ENCODE measurements around the gene ST8SIA4.

The ST8SIA4 gene

GRCh38 chr5:100903039-100903887 lies at the start of gene ST8SIA4:
TSS of gene ST8SIA4 (minus strand) at chr5:100903282. CDS start at chr5:100902955, 327 bp downstream.
- no peak for DNase-seq

- no peak for DNase-seq
These were observed 47.9 kb upstream of the ST8SIA4 start for GRCh38 chr5:100950985-100951384.

GRCh38 chr5:100913298-100913697 lies 10.2 kb upstream of the ST8SIA4 start:
- DNase-seq, result no peak

GRCh38 chr5:100909034-100909433 lies 6.0 kb upstream of the ST8SIA4 start:
- DNase-seq, result no peak

- no peak for DNase-seq
These were observed 2.3 kb upstream of the ST8SIA4 start for GRCh38 chr5:100905259-100905914.

GRCh38 chr5:100904259-100904861 lies 1.3 kb upstream of the ST8SIA4 start:
- no peak for DNase-seq

GRCh38 chr5:100902440-100903038 lies 543 bp downstream of the ST8SIA4 start:
- no peak for DNase-seq

GRCh38 chr5:100901821-100902341 lies 1.2 kb downstream of the ST8SIA4 start:
- DNase-seq, result no peak

GRCh38 chr5:100900796-100901781 lies 2.0 kb downstream of the ST8SIA4 start:
- no peak for DNase-seq

GRCh38 chr5:100900142-100900795 lies 2.8 kb downstream of the ST8SIA4 start:
- no peak for DNase-seq

- no peak for DNase-seq
These were observed 3.4 kb downstream of the ST8SIA4 start for GRCh38 chr5:100899675-100900074.

- DNase-seq, result no peak
These were observed 4.4 kb downstream of the ST8SIA4 start for GRCh38 chr5:100898504-100899346.

- DNase-seq, result no peak
These were observed 7.0 kb downstream of the ST8SIA4 start for GRCh38 chr5:100896054-100896453.

GRCh38 chr5:100890461-100891008 lies 12.5 kb downstream of the ST8SIA4 start:
- no peak for DNase-seq

- DNase-seq, result no peak
These were observed 13.2 kb downstream of the ST8SIA4 start for GRCh38 chr5:100889896-100890295.

GRCh38 chr5:100889165-100889743 lies 13.8 kb downstream of the ST8SIA4 start:
- DNase-seq, result no peak

GRCh38 chr5:100877274-100877673 lies 25.8 kb downstream of the ST8SIA4 start:
- DNase-seq, result no peak

- DNase-seq, result no peak
These were observed 30.5 kb downstream of the ST8SIA4 start for GRCh38 chr5:100872408-100873190.

- no peak for DNase-seq
These were observed 36.0 kb downstream of the ST8SIA4 start for GRCh38 chr5:100867039-100867562.
